ENCODE results near the gene TAMALIN.
A peak's percentile ranks its signal among the peaks of the same experiment; 100 is the strongest.

The TAMALIN gene

GRCh38 chr12:51971679-51972421 is 34.9 kb upstream of the TAMALIN start:
- no peak overlapping the region for H3K4me2 ChIP-seq (ENCODE audit: low read length)
- peaks cover 15% of the 10 kb centered on the region for H3K79me1 ChIP-seq (ENCODE audit: low read length)
- no peak overlapping the region for H2AK5ac ChIP-seq (ENCODE audit: low read length)
- H3K79me2 ChIP-seq (ENCODE audit: control insufficient read depth, insufficient read depth, low read length) = peaks cover 1% of the 10 kb centered on the region
- no peaks in the 10 kb centered on the region for H3K36me3 ChIP-seq (ENCODE audit: control insufficient read depth, insufficient read depth, low read length)
- no peak overlapping the region for H2BK5ac ChIP-seq (ENCODE audit: low read length)
- no peak for DNase-seq
- H4K8ac ChIP-seq (ENCODE audit: low read depth, low read length) = no peak overlapping the region
- H4K5ac ChIP-seq (ENCODE audit: low read length) = no peak overlapping the region
- H3K27ac ChIP-seq (ENCODE audit: low read depth, low read length) = no peak overlapping the region
- H3K56ac ChIP-seq (ENCODE audit: low read length) = no peak overlapping the region
- H2BK15ac ChIP-seq (replicated peaks; ENCODE audit: low read depth) = no peak overlapping the region
- no peak overlapping the region for H3K4me3 ChIP-seq (ENCODE audit: low read length)
- H3K4me1 ChIP-seq (ENCODE audit: control insufficient read depth, low read depth, low read length) = peaks cover 34% of the 10 kb centered on the region
- H2BK120ac ChIP-seq (ENCODE audit: low read depth, low read length) = no peak overlapping the region
- H3K18ac ChIP-seq (ENCODE audit: low read length) = no peak overlapping the region
- no CpG with 5 or more reads among the region's 4 CpGs for WGBS (ENCODE audit: extremely low coverage, insufficient coverage, low lambda C conversion rate)
- H3K4ac ChIP-seq (ENCODE audit: low read depth, low read length) = no peak overlapping the region
- no peak overlapping the region for H3K23ac ChIP-seq (ENCODE audit: low read length)
- H3K27me3 ChIP-seq (ENCODE audit: insufficient read depth, low read length, poor library complexity) = no peaks in the 10 kb centered on the region
- H3K9ac ChIP-seq (ENCODE audit: low read length) = no peak overlapping the region

GRCh38 chr12:51972422-51972812 is 34.3 kb upstream of the TAMALIN start:
- no CpG with 5 or more reads among the region's 5 CpGs for WGBS (ENCODE audit: extremely low coverage, insufficient coverage, low lambda C conversion rate)
- H2BK5ac ChIP-seq (ENCODE audit: low read length) = no peak overlapping the region
- H3K4me1 ChIP-seq (ENCODE audit: control insufficient read depth, low read depth, low read length) = peaks cover 34% of the 10 kb centered on the region
- no peak overlapping the region for H3K4me2 ChIP-seq (ENCODE audit: low read length)
- no peak overlapping the region for H3K9ac ChIP-seq (ENCODE audit: low read length)
- H3K4ac ChIP-seq (ENCODE audit: low read depth, low read length) = no peak overlapping the region
- H3K27ac ChIP-seq (ENCODE audit: low read depth, low read length) = peak overlapping the region; percentile 4
- H3K23ac ChIP-seq (ENCODE audit: low read length) = no peak overlapping the region
- peak; percentile 34 for DNase-seq
- H2AK5ac ChIP-seq (ENCODE audit: low read length) = no peak overlapping the region
- H3K18ac ChIP-seq (ENCODE audit: low read length) = no peak overlapping the region
- no peak overlapping the region for H3K4me3 ChIP-seq (ENCODE audit: low read length)
- no peaks in the 10 kb centered on the region for H3K36me3 ChIP-seq (ENCODE audit: control insufficient read depth, insufficient read depth, low read length)
- no peak overlapping the region for H2BK15ac ChIP-seq (replicated peaks; ENCODE audit: low read depth)
- H2BK120ac ChIP-seq (ENCODE audit: low read depth, low read length) = no peak overlapping the region
- H4K8ac ChIP-seq (ENCODE audit: low read depth, low read length) = no peak overlapping the region
- no peaks in the 10 kb centered on the region for H3K27me3 ChIP-seq (ENCODE audit: insufficient read depth, low read length, poor library complexity)
- peaks cover 1% of the 10 kb centered on the region for H3K79me2 ChIP-seq (ENCODE audit: control insufficient read depth, insufficient read depth, low read length)
- no peak overlapping the region for H4K5ac ChIP-seq (ENCODE audit: low read length)
- H3K79me1 ChIP-seq (ENCODE audit: low read length) = peaks cover 15% of the 10 kb centered on the region
- H3K56ac ChIP-seq (ENCODE audit: low read length) = no peak overlapping the region

- no peak overlapping the region for H2AK5ac ChIP-seq (ENCODE audit: low read length)
- peak overlapping the region; percentile 57 for H3K56ac ChIP-seq (ENCODE audit: low read length)
- H3K23ac ChIP-seq (ENCODE audit: low read length) = no peak overlapping the region
- H3K4me2 ChIP-seq (ENCODE audit: low read length) = no peak overlapping the region
- H3K36me3 ChIP-seq (ENCODE audit: control insufficient read depth, insufficient read depth, low read length) = peaks cover 1% of the 10 kb centered on the region
- no peak overlapping the region for H3K18ac ChIP-seq (ENCODE audit: low read length)
- peaks cover 1% of the 10 kb centered on the region for H3K79me2 ChIP-seq (ENCODE audit: control insufficient read depth, insufficient read depth, low read length)
- peak; percentile 81 for DNase-seq
- H3K27me3 ChIP-seq (ENCODE audit: insufficient read depth, low read length, poor library complexity) = no peaks in the 10 kb centered on the region
- no peak overlapping the region for H2BK15ac ChIP-seq (replicated peaks; ENCODE audit: low read depth)
- peaks cover 34% of the 10 kb centered on the region for H3K4me1 ChIP-seq (ENCODE audit: control insufficient read depth, low read depth, low read length)
- no CpG with 5 or more reads among the region's 9 CpGs for WGBS (ENCODE audit: extremely low coverage, insufficient coverage, low lambda C conversion rate)
- H3K4me3 ChIP-seq (ENCODE audit: low read length) = no peak overlapping the region
- H4K5ac ChIP-seq (ENCODE audit: low read length) = no peak overlapping the region
- H3K27ac ChIP-seq (ENCODE audit: low read depth, low read length) = peak overlapping the region; percentile 78
- H3K4ac ChIP-seq (ENCODE audit: low read depth, low read length) = no peak overlapping the region
- H2BK120ac ChIP-seq (ENCODE audit: low read depth, low read length) = no peak overlapping the region
- peaks cover 15% of the 10 kb centered on the region for H3K79me1 ChIP-seq (ENCODE audit: low read length)
- no peak overlapping the region for H3K9ac ChIP-seq (ENCODE audit: low read length)
- H4K8ac ChIP-seq (ENCODE audit: low read depth, low read length) = no peak overlapping the region
- H2BK5ac ChIP-seq (ENCODE audit: low read length) = no peak overlapping the region
Observed at GRCh38 chr12:51972849-51973273, 33.9 kb upstream of the TAMALIN start.

- H3K56ac ChIP-seq (ENCODE audit: low read length) = peak overlapping the region; percentile 35
- no peak overlapping the region for H4K5ac ChIP-seq (ENCODE audit: low read length)
- peaks cover 15% of the 10 kb centered on the region for H3K79me1 ChIP-seq (ENCODE audit: low read length)
- peaks cover 2% of the 10 kb centered on the region for H3K36me3 ChIP-seq (ENCODE audit: control insufficient read depth, insufficient read depth, low read length)
- H3K23ac ChIP-seq (ENCODE audit: low read length) = no peak overlapping the region
- peaks cover 1% of the 10 kb centered on the region for H3K79me2 ChIP-seq (ENCODE audit: control insufficient read depth, insufficient read depth, low read length)
- H2BK5ac ChIP-seq (ENCODE audit: low read length) = peak overlapping the region; percentile 12
- WGBS (ENCODE audit: extremely low coverage, insufficient coverage, low lambda C conversion rate) = no CpG with 5 or more reads among the region's 4 CpGs
- H3K18ac ChIP-seq (ENCODE audit: low read length) = peak overlapping the region; percentile 53
- H2BK15ac ChIP-seq (replicated peaks; ENCODE audit: low read depth) = no peak overlapping the region
- H2AK5ac ChIP-seq (ENCODE audit: low read length) = no peak overlapping the region
- no peak overlapping the region for H2BK120ac ChIP-seq (ENCODE audit: low read depth, low read length)
- no peaks in the 10 kb centered on the region for H3K27me3 ChIP-seq (ENCODE audit: insufficient read depth, low read length, poor library complexity)
- no peak for DNase-seq
- H4K8ac ChIP-seq (ENCODE audit: low read depth, low read length) = no peak overlapping the region
- H3K27ac ChIP-seq (ENCODE audit: low read depth, low read length) = peak overlapping the region; percentile 17
- H3K9ac ChIP-seq (ENCODE audit: low read length) = no peak overlapping the region
- no peak overlapping the region for H3K4ac ChIP-seq (ENCODE audit: low read depth, low read length)
- no peak overlapping the region for H3K4me2 ChIP-seq (ENCODE audit: low read length)
- H3K4me1 ChIP-seq (ENCODE audit: control insufficient read depth, low read depth, low read length) = peaks cover 34% of the 10 kb centered on the region
- no peak overlapping the region for H3K4me3 ChIP-seq (ENCODE audit: low read length)
Observed at GRCh38 chr12:51973560-51973959, 33.2 kb upstream of the TAMALIN start.

DNA sequence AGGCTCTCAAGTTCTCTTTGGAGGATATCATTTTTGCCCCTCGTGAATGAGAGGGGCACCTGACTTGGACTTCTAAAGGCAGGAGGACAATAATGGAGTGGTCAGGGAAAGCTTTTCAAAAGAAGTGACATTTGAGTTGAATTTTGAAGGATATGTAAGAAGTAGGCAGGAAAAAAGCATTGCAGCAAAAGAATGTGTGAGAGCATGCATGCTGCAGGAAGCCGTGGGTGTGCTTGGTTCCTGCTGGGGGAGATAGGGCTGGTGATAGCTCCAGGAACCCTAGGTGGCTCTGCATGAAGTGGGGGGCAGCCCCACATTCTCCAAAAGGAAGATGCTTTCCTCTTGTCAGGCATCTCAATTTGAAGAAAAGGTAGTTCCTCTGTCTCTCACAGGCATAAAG is 32.1 kb upstream of the TAMALIN start:
- H2BK15ac ChIP-seq (replicated peaks; ENCODE audit: low read depth) = no peak overlapping the region
- WGBS (ENCODE audit: extremely low coverage, insufficient coverage, low lambda C conversion rate) = no CpG with 5 or more reads among the region's 2 CpGs
- H3K79me1 ChIP-seq (ENCODE audit: low read length) = peaks cover 15% of the 10 kb centered on the region
- H2AK5ac ChIP-seq (ENCODE audit: low read length) = no peak overlapping the region
- H4K8ac ChIP-seq (ENCODE audit: low read depth, low read length) = no peak overlapping the region
- H3K4me3 ChIP-seq (ENCODE audit: low read length) = no peak overlapping the region
- peaks cover 1% of the 10 kb centered on the region for H3K79me2 ChIP-seq (ENCODE audit: control insufficient read depth, insufficient read depth, low read length)
- no peak overlapping the region for H3K4ac ChIP-seq (ENCODE audit: low read depth, low read length)
- H3K18ac ChIP-seq (ENCODE audit: low read length) = no peak overlapping the region
- peak overlapping the region; percentile 10 for H3K9ac ChIP-seq (ENCODE audit: low read length)
- H4K5ac ChIP-seq (ENCODE audit: low read length) = no peak overlapping the region
- H3K27ac ChIP-seq (ENCODE audit: low read depth, low read length) = peak overlapping the region; percentile 26
- H3K27me3 ChIP-seq (ENCODE audit: insufficient read depth, low read length, poor library complexity) = no peaks in the 10 kb centered on the region
- no peak overlapping the region for H2BK5ac ChIP-seq (ENCODE audit: low read length)
- peak; percentile 30 for DNase-seq
- peaks cover 34% of the 10 kb centered on the region for H3K4me1 ChIP-seq (ENCODE audit: control insufficient read depth, low read depth, low read length)
- peak overlapping the region; percentile 9 for H3K56ac ChIP-seq (ENCODE audit: low read length)
- H3K36me3 ChIP-seq (ENCODE audit: control insufficient read depth, insufficient read depth, low read length) = peaks cover 2% of the 10 kb centered on the region
- H3K4me2 ChIP-seq (ENCODE audit: low read length) = peak overlapping the region; percentile 5
- no peak overlapping the region for H2BK120ac ChIP-seq (ENCODE audit: low read depth, low read length)
- no peak overlapping the region for H3K23ac ChIP-seq (ENCODE audit: low read length)

DNA sequence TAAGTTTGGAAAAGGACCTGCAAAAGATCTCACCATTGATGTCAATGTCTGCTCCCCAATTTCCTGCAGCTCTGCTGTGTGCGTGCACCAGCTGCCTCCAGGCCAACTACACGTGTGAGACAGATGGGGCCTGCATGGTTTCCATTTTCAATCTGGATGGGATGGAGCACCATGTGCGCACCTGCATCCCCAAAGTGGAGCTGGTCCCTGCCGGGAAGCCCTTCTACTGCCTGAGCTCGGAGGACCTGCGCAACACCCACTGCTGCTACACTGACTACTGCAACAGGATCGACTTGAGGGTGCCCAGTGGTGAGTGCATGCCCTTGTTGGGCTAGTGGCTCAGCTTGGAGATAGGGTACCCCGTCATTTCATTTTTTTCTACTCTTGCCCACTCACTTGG is 31.6 kb upstream of the TAMALIN start:
- DNase-seq = no peak
- Histone ChIP-seq H3K56ac (ENCODE audit: low read length) (peak overlapping the region; percentile 46), H3K36me3 (ENCODE audit: control insufficient read depth, insufficient read depth, low read length) (peaks cover 2% of the 10 kb centered on the region), H3K79me1 (ENCODE audit: low read length) (peaks cover 12% of the 10 kb centered on the region), H3K4me2 (ENCODE audit: low read length) (no peak overlapping the region), H2AK5ac (ENCODE audit: low read length) (peak overlapping the region; percentile 19), H3K79me2 (ENCODE audit: control insufficient read depth, insufficient read depth, low read length) (peaks cover 1% of the 10 kb centered on the region), H4K8ac (ENCODE audit: low read depth, low read length) (no peak overlapping the region), H2BK120ac (ENCODE audit: low read depth, low read length) (no peak overlapping the region), H3K27ac (ENCODE audit: low read depth, low read length) (peak overlapping the region; percentile 17), H3K4ac (ENCODE audit: low read depth, low read length) (no peak overlapping the region), H2BK5ac (ENCODE audit: low read length) (peak overlapping the region; percentile 21), H3K9ac (ENCODE audit: low read length) (peak overlapping the region; percentile 11), H3K27me3 (ENCODE audit: insufficient read depth, low read length, poor library complexity) (no peaks in the 10 kb centered on the region), H3K4me3 (ENCODE audit: low read length) (no peak overlapping the region), H2BK15ac (replicated peaks; ENCODE audit: low read depth) (no peak overlapping the region), H3K18ac (ENCODE audit: low read length) (no peak overlapping the region), H4K5ac (ENCODE audit: low read length) (no peak overlapping the region), H3K23ac (ENCODE audit: low read length) (no peak overlapping the region), H3K4me1 (ENCODE audit: control insufficient read depth, low read depth, low read length) (peaks cover 34% of the 10 kb centered on the region)
- no CpG with 5 or more reads among the region's 8 CpGs for WGBS (ENCODE audit: extremely low coverage, insufficient coverage, low lambda C conversion rate)

All from mesendoderm (in vitro differentiated cells).